Measurements from ENCODE around the gene CYP4V2.

- TF ChIP-seq CTCF (IDR thresholded peaks at IDR 0.05; ENCODE audit: low read length) (no peak), EZH2 (IDR thresholded peaks at IDR 0.05; ENCODE audit: borderline replicate concordance, low read length) (no peak)
Observed at GRCh38 chr4:186189656-186190055, 1.7 kb upstream of the CYP4V2 start.

All from OCI-LY1 (cell line).